ENCODE measurements around the gene RIPOR2. TPM values are rescaled to one million over a fixed set of nuclear protein-coding genes. Genes with fewer than 3 reads are reported as not detected.

The RIPOR2 gene
- total and polyA plus RNA-seq, 7 donors, result 1.6 to 29.7 (median 6.1) TPM

- no peaks in the 10 kb centered on the region for H3K27me3 ChIP-seq
- no peak overlapping the region for H3K27ac ChIP-seq
- no peaks in the 10 kb centered on the region for H3K9me3 ChIP-seq
- no peak overlapping the region for H3K4me3 ChIP-seq
- WGBS, 2 donors, result 97 to 98% methylated on average over 2 of the region's 2 CpGs
- H3K4me1 ChIP-seq, result no peaks in the 10 kb centered on the region
- TF ChIP-seq POLR2AphosphoS5 (IDR thresholded peaks at IDR 0.05) (no peak), POLR2A (IDR thresholded peaks at IDR 0.05) (no peak), EP300 (IDR thresholded peaks at IDR 0.05) (no peak)
- TF ChIP-seq, protein P1, sequence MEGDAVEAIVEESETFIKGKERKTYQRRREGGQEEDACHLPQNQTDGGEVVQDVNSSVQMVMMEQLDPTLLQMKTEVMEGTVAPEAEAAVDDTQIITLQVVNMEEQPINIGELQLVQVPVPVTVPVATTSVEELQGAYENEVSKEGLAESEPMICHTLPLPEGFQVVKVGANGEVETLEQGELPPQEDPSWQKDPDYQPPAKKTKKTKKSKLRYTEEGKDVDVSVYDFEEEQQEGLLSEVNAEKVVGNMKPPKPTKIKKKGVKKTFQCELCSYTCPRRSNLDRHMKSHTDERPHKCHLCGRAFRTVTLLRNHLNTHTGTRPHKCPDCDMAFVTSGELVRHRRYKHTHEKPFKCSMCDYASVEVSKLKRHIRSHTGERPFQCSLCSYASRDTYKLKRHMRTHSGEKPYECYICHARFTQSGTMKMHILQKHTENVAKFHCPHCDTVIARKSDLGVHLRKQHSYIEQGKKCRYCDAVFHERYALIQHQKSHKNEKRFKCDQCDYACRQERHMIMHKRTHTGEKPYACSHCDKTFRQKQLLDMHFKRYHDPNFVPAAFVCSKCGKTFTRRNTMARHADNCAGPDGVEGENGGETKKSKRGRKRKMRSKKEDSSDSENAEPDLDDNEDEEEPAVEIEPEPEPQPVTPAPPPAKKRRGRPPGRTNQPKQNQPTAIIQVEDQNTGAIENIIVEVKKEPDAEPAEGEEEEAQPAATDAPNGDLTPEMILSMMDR (IDR thresholded peaks at IDR 0.05), result no peak
- no peaks in the 10 kb centered on the region for H3K36me3 ChIP-seq
- DNase-seq, result no peak
- intact Hi-C loops (cut with DNase I), result no loop called here
Measured at GRCh38 chr6:24971067-24971466, 35.3 kb upstream of the RIPOR2 start.

DNA sequence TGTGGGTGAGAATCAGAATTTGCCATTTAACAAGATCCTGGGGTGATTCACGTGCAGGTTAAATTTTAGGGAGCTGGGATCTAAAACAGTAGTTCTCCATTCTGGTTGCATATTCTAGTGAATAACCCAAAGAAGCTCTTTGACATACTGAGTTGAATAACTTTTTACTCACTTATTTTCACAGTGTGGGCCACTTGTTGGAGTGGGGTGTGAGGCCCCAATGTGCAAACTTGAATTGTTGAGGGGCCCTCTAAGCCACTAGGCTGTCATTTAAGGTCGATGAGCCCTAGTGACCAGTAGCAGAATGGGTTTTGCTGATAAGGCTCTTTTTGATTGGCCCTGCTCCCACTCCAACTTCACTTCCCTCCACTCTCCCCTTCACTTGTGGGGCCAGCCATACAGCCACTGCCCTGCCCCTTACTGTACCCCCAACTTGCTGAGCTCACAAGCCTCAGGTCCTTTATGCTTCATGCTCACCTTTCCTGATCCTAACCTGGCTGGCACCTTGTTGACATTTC lies 33.6 kb upstream of the RIPOR2 start:
- H3K36me3 ChIP-seq, result no peaks in the 10 kb centered on the region
- no peak for DNase-seq
- intact Hi-C loops (cut with DNase I), result no loop called here
- no peak overlapping the region for H3K27ac ChIP-seq
- no peaks in the 10 kb centered on the region for H3K4me1 ChIP-seq
- no peaks in the 10 kb centered on the region for H3K9me3 ChIP-seq
- whole genome bisulfite sequencing, 2 donors, result 82 to 84% methylated on average over 2 of the region's 2 CpGs
- TF ChIP-seq POLR2AphosphoS5 (IDR thresholded peaks at IDR 0.05) (no peak), EP300 (IDR thresholded peaks at IDR 0.05) (no peak), POLR2A (IDR thresholded peaks at IDR 0.05) (no peak)
- TF ChIP-seq, protein P1 (IDR thresholded peaks at IDR 0.05), result no peak
- no peak overlapping the region for H3K4me3 ChIP-seq
- H3K27me3 ChIP-seq, result no peaks in the 10 kb centered on the region

GRCh38 chr6:24968783-24969182 lies 33.0 kb upstream of the RIPOR2 start:
- no peak overlapping the region for H3K4me3 ChIP-seq
- no peaks in the 10 kb centered on the region for H3K4me1 ChIP-seq
- no peak for DNase-seq
- H3K9me3 ChIP-seq, result no peaks in the 10 kb centered on the region
- H3K36me3 ChIP-seq, result no peaks in the 10 kb centered on the region
- no peak overlapping the region for H3K27ac ChIP-seq
- 87 to 88% methylated on average over 5 of the region's 5 CpGs for WGBS, 2 donors
- intact Hi-C loops (cut with DNase I), result no loop called here
- TF ChIP-seq POLR2A (IDR thresholded peaks at IDR 0.05), result no peak
- TF ChIP-seq, protein P1 (IDR thresholded peaks at IDR 0.05), result no peak
- H3K27me3 ChIP-seq, result no peaks in the 10 kb centered on the region

GRCh38 chr6:24967211-24967610 lies 31.5 kb upstream of the RIPOR2 start:
- H3K27me3 ChIP-seq, result no peaks in the 10 kb centered on the region
- 58 to 69% methylated on average over 1 of the region's 1 CpG for WGBS, 2 donors
- no peaks in the 10 kb centered on the region for H3K9me3 ChIP-seq
- no peaks in the 10 kb centered on the region for H3K36me3 ChIP-seq
- intact Hi-C loops (cut with DNase I), result no loop called here
- no peak overlapping the region for H3K4me3 ChIP-seq
- DNase-seq, result no peak
- H3K4me1 ChIP-seq, result no peaks in the 10 kb centered on the region
- TF ChIP-seq POLR2AphosphoS5 (IDR thresholded peaks at IDR 0.05) (no peak), EP300 (IDR thresholded peaks at IDR 0.05) (no peak), POLR2A (IDR thresholded peaks at IDR 0.05) (no peak)
- TF ChIP-seq, protein P1 (IDR thresholded peaks at IDR 0.05), result no peak
- H3K27ac ChIP-seq, result no peak overlapping the region

GRCh38 chr6:24966381-24966780 lies 30.6 kb upstream of the RIPOR2 start:
- H3K4me3 ChIP-seq, result no peak overlapping the region
- H3K27ac ChIP-seq, result no peak overlapping the region
- TF ChIP-seq, protein P1 (IDR thresholded peaks at IDR 0.05), result no peak
- TF ChIP-seq EP300 (IDR thresholded peaks at IDR 0.05) (no peak), POLR2AphosphoS5 (IDR thresholded peaks at IDR 0.05) (no peak), POLR2A (IDR thresholded peaks at IDR 0.05) (no peak)
- intact Hi-C loops (cut with DNase I), result no loop called here
- no peak for DNase-seq
- no peaks in the 10 kb centered on the region for H3K27me3 ChIP-seq
- WGBS, 2 donors, result 97 to 98% methylated on average over 4 of the region's 4 CpGs
- H3K9me3 ChIP-seq, result no peaks in the 10 kb centered on the region
- peaks cover 0 to under 1% (median 0%) of the 10 kb centered on the region in 4 donors for H3K4me1 ChIP-seq
- no peaks in the 10 kb centered on the region for H3K36me3 ChIP-seq
